ENCODE results near the gene OSBPL9.
"Not testable (repeated sequence)": the region's sequence is repeated elsewhere in the genome, so short reads cannot be mapped to it uniquely, and the experiment has no call there.

Gene OSBPL9

DNA sequence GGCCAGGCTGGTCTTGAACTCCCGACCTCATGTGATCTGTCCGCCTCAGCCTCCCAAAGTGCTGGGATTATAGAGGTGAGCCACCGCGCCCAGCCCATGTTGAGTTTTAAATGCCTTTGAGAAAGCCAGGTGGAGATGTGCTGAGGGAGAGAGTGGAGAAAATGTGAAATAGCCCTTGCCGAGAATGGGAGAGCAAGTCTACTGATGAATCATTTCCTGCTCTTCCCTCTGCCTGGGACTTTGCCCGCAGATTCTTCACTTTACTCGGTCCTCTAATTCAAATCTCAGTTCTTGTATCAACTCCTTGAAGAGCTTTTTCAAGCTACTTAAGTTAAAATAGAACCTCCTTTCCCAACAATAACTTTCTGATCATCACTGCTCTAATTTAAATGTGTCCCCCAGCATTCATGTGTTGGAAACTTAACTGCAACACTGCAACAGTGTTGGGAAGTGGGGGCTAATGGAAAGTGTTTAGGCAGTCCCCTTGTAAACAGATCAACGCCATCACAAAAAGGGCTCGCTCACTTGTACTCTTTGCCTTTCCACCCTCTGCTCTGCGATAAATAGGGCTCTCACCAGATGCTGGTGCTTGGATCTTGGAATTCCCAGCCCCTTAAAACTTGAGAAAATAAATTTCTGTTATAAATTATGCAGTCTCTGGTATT, 27.8 kb downstream of the OSBPL9 start:
- H3K27ac ChIP-seq = no peak overlapping the region
- TF ChIP-seq, protein P1, sequence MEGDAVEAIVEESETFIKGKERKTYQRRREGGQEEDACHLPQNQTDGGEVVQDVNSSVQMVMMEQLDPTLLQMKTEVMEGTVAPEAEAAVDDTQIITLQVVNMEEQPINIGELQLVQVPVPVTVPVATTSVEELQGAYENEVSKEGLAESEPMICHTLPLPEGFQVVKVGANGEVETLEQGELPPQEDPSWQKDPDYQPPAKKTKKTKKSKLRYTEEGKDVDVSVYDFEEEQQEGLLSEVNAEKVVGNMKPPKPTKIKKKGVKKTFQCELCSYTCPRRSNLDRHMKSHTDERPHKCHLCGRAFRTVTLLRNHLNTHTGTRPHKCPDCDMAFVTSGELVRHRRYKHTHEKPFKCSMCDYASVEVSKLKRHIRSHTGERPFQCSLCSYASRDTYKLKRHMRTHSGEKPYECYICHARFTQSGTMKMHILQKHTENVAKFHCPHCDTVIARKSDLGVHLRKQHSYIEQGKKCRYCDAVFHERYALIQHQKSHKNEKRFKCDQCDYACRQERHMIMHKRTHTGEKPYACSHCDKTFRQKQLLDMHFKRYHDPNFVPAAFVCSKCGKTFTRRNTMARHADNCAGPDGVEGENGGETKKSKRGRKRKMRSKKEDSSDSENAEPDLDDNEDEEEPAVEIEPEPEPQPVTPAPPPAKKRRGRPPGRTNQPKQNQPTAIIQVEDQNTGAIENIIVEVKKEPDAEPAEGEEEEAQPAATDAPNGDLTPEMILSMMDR (conservative IDR thresholded peaks at IDR 0.05) = no peak

DNA sequence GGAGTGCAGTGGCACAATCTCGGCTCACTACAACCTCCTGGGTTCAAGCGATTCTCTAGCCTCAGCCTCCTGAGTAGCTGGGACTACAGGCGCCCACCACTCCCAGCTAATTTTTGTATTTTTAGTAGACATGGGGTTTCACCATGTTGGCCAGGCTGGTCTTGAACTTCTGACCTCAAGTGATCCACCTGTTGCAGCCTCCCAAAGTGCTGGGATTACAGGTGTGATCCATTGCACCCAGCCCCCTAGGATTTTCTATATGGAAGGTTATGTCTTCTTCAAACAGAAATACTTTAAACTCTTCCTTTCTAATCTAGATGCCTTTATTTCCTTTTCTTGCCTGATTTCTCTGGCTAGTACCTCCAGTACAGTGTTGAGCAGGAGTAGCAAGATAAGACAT, 29.7 kb downstream of the OSBPL9 start:
- not testable (repeated sequence) for H3K27ac ChIP-seq

DNA sequence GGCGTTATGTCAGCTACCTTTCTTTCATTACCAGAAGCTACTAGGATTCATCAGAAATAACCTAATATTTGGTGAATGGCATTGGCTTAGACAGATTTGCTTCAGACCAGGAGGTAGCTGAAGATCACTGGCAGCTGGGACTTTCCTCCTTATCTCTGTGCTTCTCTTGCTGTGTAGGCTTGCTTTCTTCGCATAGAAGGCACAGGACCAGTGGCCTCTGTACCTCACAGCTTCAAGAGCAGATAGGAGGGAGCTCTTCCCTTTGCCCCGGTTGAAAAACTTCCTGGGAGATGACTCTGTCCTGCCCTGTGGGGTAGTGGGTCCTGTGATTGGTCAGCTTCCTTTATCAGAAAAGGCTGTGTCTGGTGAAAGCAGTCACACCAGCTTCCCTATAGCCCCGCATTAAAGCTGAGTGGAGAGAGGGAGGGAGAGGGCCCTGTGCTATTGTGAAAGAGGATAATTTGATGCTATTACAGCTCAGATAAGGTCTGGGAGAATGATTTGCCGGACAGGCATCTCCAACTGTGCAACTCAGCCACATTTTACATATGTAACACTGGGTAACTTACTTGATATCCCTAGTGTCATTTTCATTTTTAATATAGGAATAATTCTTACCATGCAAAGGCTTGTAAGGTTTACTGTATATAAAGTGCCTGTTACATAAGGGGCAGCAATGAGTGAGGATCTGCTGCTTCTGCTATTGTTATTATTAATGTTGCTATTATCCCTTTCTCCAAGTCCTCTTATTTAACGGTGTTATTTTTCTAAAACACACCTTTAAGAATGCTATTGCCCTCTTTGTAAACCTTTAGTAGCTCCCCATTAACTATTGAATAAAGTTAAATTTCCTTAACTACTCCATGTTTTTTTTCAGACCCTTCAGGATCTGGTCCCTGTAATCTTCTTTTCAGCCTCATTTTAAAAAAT, 31.6 kb downstream of the OSBPL9 start:
- no peak overlapping the region for H3K27ac ChIP-seq
- TF ChIP-seq, protein P1 (conservative IDR thresholded peaks at IDR 0.05) = no peak

DNA sequence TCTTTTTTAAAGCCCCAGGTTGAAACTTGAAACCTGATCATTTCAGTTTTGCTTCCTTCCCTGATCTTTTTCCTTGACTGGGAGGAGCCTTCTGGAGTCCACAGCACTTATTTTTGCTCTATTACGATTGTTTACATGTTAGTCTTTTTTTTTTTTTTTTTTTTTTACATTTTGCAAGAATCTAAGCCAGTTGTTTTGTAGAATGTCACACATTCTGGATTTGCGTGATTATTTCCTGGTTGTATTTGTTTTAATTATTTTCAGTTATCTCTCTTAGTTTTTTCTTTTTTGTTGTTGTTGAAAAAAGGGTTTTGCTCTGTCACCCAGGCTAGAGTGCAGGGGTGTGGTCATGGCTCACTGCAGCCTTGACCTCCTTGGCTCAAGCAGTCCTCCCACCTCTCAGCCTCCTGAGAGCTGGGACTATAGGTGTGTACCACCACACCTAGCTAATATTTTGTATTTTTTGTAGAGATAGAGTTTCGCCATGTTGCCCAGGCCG, 32.8 kb downstream of the OSBPL9 start:
- TF ChIP-seq, protein P1 (conservative IDR thresholded peaks at IDR 0.05) = no peak
- H3K27ac ChIP-seq = no peak overlapping the region

DNA sequence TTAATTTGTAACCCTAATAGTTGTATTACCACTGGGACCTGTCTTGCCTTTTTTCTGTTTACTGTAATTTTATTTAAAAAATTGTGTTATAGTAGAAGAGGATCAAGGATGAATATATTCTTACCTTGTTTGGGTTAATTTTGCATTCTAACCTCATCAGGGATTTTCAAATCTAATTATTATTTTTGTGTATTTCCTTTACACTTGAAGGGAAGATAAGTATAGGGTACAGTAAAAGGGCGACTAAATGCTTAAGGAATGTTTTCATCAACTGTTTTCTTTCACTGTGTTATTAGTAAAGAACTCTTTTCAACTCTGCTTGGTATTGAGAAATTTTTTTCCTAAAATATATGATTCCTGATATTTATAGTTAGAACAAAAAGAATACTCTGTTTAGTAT, 33.3 kb downstream of the OSBPL9 start:
- TF ChIP-seq, protein P1 (conservative IDR thresholded peaks at IDR 0.05) = no peak
- no peak overlapping the region for H3K27ac ChIP-seq

DNA sequence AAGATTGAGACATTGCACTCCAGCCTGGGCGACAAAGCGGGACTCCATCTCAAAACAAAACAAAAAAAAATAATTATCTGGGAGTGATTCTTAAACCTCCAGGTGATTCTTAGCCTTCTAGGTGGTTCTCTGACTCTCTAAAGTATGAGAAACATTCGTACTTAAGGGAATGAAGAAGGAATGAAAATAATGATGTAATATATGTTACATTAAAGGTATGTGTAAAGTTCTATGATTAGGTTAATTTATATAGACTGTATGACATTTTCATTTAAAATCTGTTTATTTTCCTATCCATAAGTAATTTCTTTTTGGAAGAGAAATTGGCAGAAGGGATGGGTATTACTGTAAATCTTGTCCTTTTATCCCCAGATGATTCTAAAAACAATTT, 34.7 kb downstream of the OSBPL9 start:
- TF ChIP-seq, protein P1 (conservative IDR thresholded peaks at IDR 0.05) = no peak
- no peak overlapping the region for H3K27ac ChIP-seq

DNA sequence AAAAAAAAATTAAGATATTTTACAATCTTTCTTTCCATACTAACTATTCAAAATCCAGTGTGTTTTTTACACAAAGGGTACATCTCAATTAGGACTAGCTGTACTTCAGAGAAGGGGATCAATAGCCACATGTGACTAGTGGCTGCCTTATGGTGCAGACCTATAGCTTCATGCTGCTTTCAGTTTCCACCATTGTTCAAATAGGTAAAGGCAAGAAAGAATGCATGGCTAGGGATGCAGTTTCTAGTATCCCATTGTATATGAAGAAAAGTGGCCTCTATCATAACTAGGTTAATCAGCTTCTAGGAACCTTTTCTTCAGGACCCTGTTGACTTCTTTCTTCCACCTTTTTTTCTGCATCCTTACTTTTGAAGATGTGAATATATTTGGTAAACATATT, 35.7 kb downstream of the OSBPL9 start:
- TF ChIP-seq, protein P1 (conservative IDR thresholded peaks at IDR 0.05) = no peak
- H3K27ac ChIP-seq = no peak overlapping the region
